Measurements from ENCODE around the gene CSF2RB. TPM values are rescaled to one million over a fixed set of nuclear protein-coding genes. Genes with fewer than 3 reads are reported as not detected.
A peak's percentile ranks its signal among the peaks of the same experiment; 100 is the strongest.

Gene CSF2RB
- total RNA-seq, 1 donor from 2014 or later, result 152 TPM

GRCh38 chr22:36976606-36977005, 63.2 kb downstream of the CSF2RB start:
- POLR2A ChIA-PET, result interaction anchor here (1.0 to 3.1 kb wide), 8 partner anchors 62 to 471 kb away, joined by 3 to 26 read pairs (median 6); partner anchors contain the start of genes CSF2RB, IFT27, KCTD17 and NCF4
- no peaks in the 10 kb centered on the region for H3K9me3 Mint-ChIP-seq
- TF ChIP-seq CTCF (IDR thresholded peaks at IDR 0.05), result no peak
- CTCF ChIA-PET, result interaction anchor here (0.8 to 7.0 kb wide), 13 partner anchors 11 to 425 kb away, joined by 3 to 120 read pairs (median 6); partner anchors contain the start of genes CSF2RB, IFT27 and NCF4
- ATAC-seq (ENCODE audit: low read depth) (no peak), DNase-seq (no peak)
- peaks cover 6% of the 10 kb centered on the region for H3K27me3 Mint-ChIP-seq
- H3K4me3 Mint-ChIP-seq, result no peak overlapping the region
- H3K27ac Mint-ChIP-seq, result no peak overlapping the region
- H3K4me1 Mint-ChIP-seq, result peaks cover 12% of the 10 kb centered on the region
- H3K36me3 Mint-ChIP-seq (ENCODE audit: low read depth), result no peaks in the 10 kb centered on the region
- intact Hi-C loops (cut with micrococcal nuclease), result loop anchor here (1.0 to 10.0 kb wide), 3 partner anchors 52 to 222 kb away; no protein-coding TSS in a partner anchor

GRCh38 chr22:36977401-36977861, 64.0 kb downstream of the CSF2RB start:
- POLR2A ChIA-PET, result interaction anchor here (0.6 to 3.1 kb wide), 13 partner anchors 39 to 472 kb away, joined by 3 to 26 read pairs (median 4); partner anchors contain the start of genes CSF2RB, IFT27, KCTD17 and NCF4
- peak overlapping the region; percentile 93 for H3K27ac Mint-ChIP-seq
- DNase-seq, result peak; percentile 71
- peak; percentile 92 for ATAC-seq (ENCODE audit: low read depth)
- CTCF ChIA-PET, result interaction anchor here (1.1 to 7.0 kb wide), 18 partner anchors 9 to 466 kb away, joined by 3 to 120 read pairs (median 6); partner anchors contain the start of genes CSF2RB, IFT27 and NCF4
- peaks cover 8% of the 10 kb centered on the region for H3K27me3 Mint-ChIP-seq
- H3K4me3 Mint-ChIP-seq, result peak overlapping the region; percentile 90
- H3K4me1 Mint-ChIP-seq, result peaks cover 12% of the 10 kb centered on the region
- H3K9me3 Mint-ChIP-seq, result no peaks in the 10 kb centered on the region
- intact Hi-C loops (cut with micrococcal nuclease), result loop anchor here (1.0 to 10.0 kb wide), 3 partner anchors 53 to 221 kb away; no protein-coding TSS in a partner anchor
- no peak for TF ChIP-seq CTCF (IDR thresholded peaks at IDR 0.05)
- no peaks in the 10 kb centered on the region for H3K36me3 Mint-ChIP-seq (ENCODE audit: low read depth)

GRCh38 chr22:36977947-36978660, 64.7 kb downstream of the CSF2RB start:
- ChIA-PET CTCF (interaction anchor here (0.9 to 7.0 kb wide), 20 partner anchors 9 to 467 kb away, joined by 3 to 120 read pairs (median 4); partner anchors contain the start of genes CSF2RB, IFT27 and NCF4), POLR2A (interaction anchor here (0.6 to 3.1 kb wide), 9 partner anchors 40 to 473 kb away, joined by 3 to 26 read pairs (median 4); partner anchors contain the start of genes IFT27 and NCF4)
- DNase-seq, result peak; percentile 80
- intact Hi-C loops (cut with micrococcal nuclease), result loop anchor here (1.0 to 10.0 kb wide), 9 partner anchors 37 to 432 kb away; partner anchors contain the start of gene IFT27
- peak; percentile 85 for ATAC-seq (ENCODE audit: low read depth)
- no peaks in the 10 kb centered on the region for H3K9me3 Mint-ChIP-seq
- peak overlapping the region; percentile 90 for H3K4me3 Mint-ChIP-seq
- peak overlapping the region; percentile 93 for H3K27ac Mint-ChIP-seq
- H3K27me3 Mint-ChIP-seq, result peaks cover 11% of the 10 kb centered on the region
- peak; percentile 92 for TF ChIP-seq CTCF (IDR thresholded peaks at IDR 0.05)
- H3K4me1 Mint-ChIP-seq, result peaks cover 12% of the 10 kb centered on the region
- no peaks in the 10 kb centered on the region for H3K36me3 Mint-ChIP-seq (ENCODE audit: low read depth)

GRCh38 chr22:36979016-36979910, 65.8 kb downstream of the CSF2RB start:
- intact Hi-C loops (cut with micrococcal nuclease), result loop anchor here (2.0 to 10.0 kb wide), 2 partner anchors 38 to 54 kb away; no protein-coding TSS in a partner anchor
- ATAC-seq (ENCODE audit: low read depth), result no peak
- H3K9me3 Mint-ChIP-seq, result no peaks in the 10 kb centered on the region

More at GRCh38 chr22:36979016-36979910, 65.8 kb downstream of the CSF2RB start:
- no peak for DNase-seq
- H3K27ac Mint-ChIP-seq, result no peak overlapping the region
- peaks cover 16% of the 10 kb centered on the region for H3K27me3 Mint-ChIP-seq
- ChIA-PET CTCF (interaction anchor here (1.3 to 7.0 kb wide), 4 partner anchors 120 to 222 kb away, joined by 3 to 120 read pairs (median 41); partner anchors contain the start of gene NCF4), POLR2A (interaction anchor here (0.7 to 3.1 kb wide), 2 partner anchors 126 to 197 kb away, joined by 8 to 12 read pairs; no protein-coding TSS in a partner anchor)
- H3K36me3 Mint-ChIP-seq (ENCODE audit: low read depth), result no peaks in the 10 kb centered on the region
- no peak overlapping the region for H3K4me3 Mint-ChIP-seq
- TF ChIP-seq CTCF (IDR thresholded peaks at IDR 0.05), result no peak
- peaks cover 12% of the 10 kb centered on the region for H3K4me1 Mint-ChIP-seq

Data from activated B cell treated with CpG ODN at 0.5 μM for 24 hours (primary cell).